Natural killer cell treated with Interleukin-12 subunit alpha and Interleukin-12 subunit beta and Interleukin-15 and Interleukin-18, amount 100 ng/mL, for 72 hours (primary cell): ENCODE measurements around the gene FUT4. TPM values are rescaled to one million over a fixed set of nuclear protein-coding genes. Genes with fewer than 3 reads are reported as not detected.
"Not testable (repeated sequence)": the region's sequence is repeated elsewhere in the genome, so short reads cannot be mapped to it uniquely, and the experiment has no call there.

Experiments used
- ATAC-seq, 2 donors: fragments of 150-1000 bp; cut with Tn5 transposase in 1 of 2; sonication (Bioruptor Pico), chemical (Tn5 transposase) in 1 of 2; 2 replicates each; pipeline ENCODE4 v1.10.0; 2021
- DNase-seq: peaks from one replicate; pipeline ENCODE4 v3.0.0; 2022; ENCODE audit warnings: low spot score
- H3K27ac Mint-ChIP-seq, 2 donors: 1 replicate in 1 of 2; 2 replicates in 1 of 2; pipeline ENCODE4 v1.8.0; 2022; ENCODE audit warnings: mixed read lengths in 2 of 2, mild to moderate bottlenecking in 1 of 2, moderate library complexity in 1 of 2
- H3K27me3 Mint-ChIP-seq, 2 donors: 1 replicate in 1 of 2; 2 replicates in 1 of 2; pipeline ENCODE4 v1.8.0; 2022; ENCODE audit warnings: mixed read lengths in 2 of 2
- H3K36me3 Mint-ChIP-seq: one replicate; pipeline ENCODE4 v1.8.0; 2022; ENCODE audit warnings: mixed read lengths
- H3K4me1 Mint-ChIP-seq, 2 donors: 1 replicate in 1 of 2; 2 replicates in 1 of 2; pipeline ENCODE4 v1.8.0; 2022; ENCODE audit warnings: low read depth in 2 of 2, mixed read lengths in 2 of 2, mild to moderate bottlenecking in 1 of 2
- H3K4me3 Mint-ChIP-seq: one replicate; pipeline ENCODE4 v1.8.0; 2022; ENCODE audit warnings: mixed read lengths
- H3K9me3 Mint-ChIP-seq: 2 replicates; pipeline ENCODE4 v1.8.0; 2022; ENCODE audit warnings: mixed read lengths
- total RNA-seq, 2 donors: library from RNA; stranded (reverse); gene quantifications; one replicate each; pipeline ENCODE4 v1.2.3, GENCODE V29; 2022

FUT4 gene
- total RNA-seq = 1 to 10 TPM; 6.5 to 6.7 TPM

GRCh38 chr11:94543695-94544645 lies at the start of gene FUT4:
TSS of gene FUT4 (plus strand) at chr11:94543921. CDS start at chr11:94544134, 213 bp downstream.
- peaks cover 24 to 27% of the 10 kb centered on the region in 2 donors for H3K4me1 Mint-ChIP-seq
- DNase-seq = peak; percentile 86
- peak; percentile 89 to 92 for ATAC-seq
- peak within 1 kb of the TSS; percentile 93 to 97 for H3K27ac Mint-ChIP-seq
- peak within 1 kb of the TSS; percentile 96 for H3K4me3 Mint-ChIP-seq
- H3K27me3 Mint-ChIP-seq = peaks cover 7% of the 10 kb centered on the region in 2 donors
- H3K36me3 Mint-ChIP-seq = no peaks in the 10 kb centered on the region
- H3K9me3 Mint-ChIP-seq = no peaks in the 10 kb centered on the region

GRCh38 chr11:94494126-94494680 lies 49.5 kb upstream of the FUT4 start:
- peaks cover 16 to 27% of the 10 kb centered on the region in 2 donors for H3K4me1 Mint-ChIP-seq
- no peaks in the 10 kb centered on the region for H3K9me3 Mint-ChIP-seq
- peak overlapping the region; percentile 91 to 96 for H3K27ac Mint-ChIP-seq
- peak; percentile 75 to 76 for ATAC-seq
- H3K27me3 Mint-ChIP-seq = no peaks in the 10 kb centered on the region
- H3K36me3 Mint-ChIP-seq = peaks cover 17% of the 10 kb centered on the region
- DNase-seq = no peak
- H3K4me3 Mint-ChIP-seq = peak overlapping the region; percentile 95

- no peak overlapping the region for H3K27ac Mint-ChIP-seq
- no peaks in the 10 kb centered on the region for H3K27me3 Mint-ChIP-seq
- ATAC-seq (no peak), DNase-seq (no peak)
- H3K4me1 Mint-ChIP-seq = peaks cover 2 to 3% of the 10 kb centered on the region in 2 donors
- peaks cover 6% of the 10 kb centered on the region for H3K36me3 Mint-ChIP-seq
- H3K9me3 Mint-ChIP-seq = no peaks in the 10 kb centered on the region
- no peak overlapping the region for H3K4me3 Mint-ChIP-seq
These were observed 43.5 kb upstream of the FUT4 start for GRCh38 chr11:94500181-94500580.

- no peaks in the 10 kb centered on the region for H3K9me3 Mint-ChIP-seq
- H3K4me3 Mint-ChIP-seq = no peak overlapping the region
- H3K27ac Mint-ChIP-seq = no peak overlapping the region
- ATAC-seq = no peak
- H3K27me3 Mint-ChIP-seq = no peaks in the 10 kb centered on the region
- peaks cover 6% of the 10 kb centered on the region for H3K36me3 Mint-ChIP-seq
- H3K4me1 Mint-ChIP-seq = no peaks in the 10 kb centered on the region
- no peak for DNase-seq
These were observed 42.2 kb upstream of the FUT4 start for GRCh38 chr11:94501522-94501921.

- Mint-ChIP-seq H3K36me3 (no peaks in the 10 kb centered on the region), H3K27ac (no peak overlapping the region)
These were observed 38.9 kb upstream of the FUT4 start for GRCh38 chr11:94504689-94505293.

GRCh38 chr11:94506513-94506912 lies 37.2 kb upstream of the FUT4 start:
- H3K4me3 Mint-ChIP-seq, ATAC-seq, H3K9me3 Mint-ChIP-seq, H3K4me1 Mint-ChIP-seq, H3K27me3 Mint-ChIP-seq, DNase-seq, H3K36me3 Mint-ChIP-seq, H3K27ac Mint-ChIP-seq: not testable (repeated sequence)

More at GRCh38 chr11:94504689-94505293, 38.9 kb upstream of the FUT4 start:
- no peaks in the 10 kb centered on the region for H3K27me3 Mint-ChIP-seq
- ATAC-seq (peak in 1 of 2 donors; percentile 62), DNase-seq (no peak)
- H3K4me3 Mint-ChIP-seq = no peak overlapping the region
- no peaks in the 10 kb centered on the region for H3K9me3 Mint-ChIP-seq
- no peaks in the 10 kb centered on the region for H3K4me1 Mint-ChIP-seq

- Mint-ChIP-seq H3K4me3 (no peak overlapping the region), H3K9me3 (no peaks in the 10 kb centered on the region), H3K27ac (no peak overlapping the region), H3K4me1 (peaks cover 6 to 8% of the 10 kb centered on the region in 2 donors), H3K27me3 (peaks cover 4 to 6% of the 10 kb centered on the region in 2 donors), H3K36me3 (no peaks in the 10 kb centered on the region)
- ATAC-seq = no peak
- DNase-seq = no peak
These were observed 36.2 kb upstream of the FUT4 start for GRCh38 chr11:94507485-94507884.

GRCh38 chr11:94511932-94512781 lies 31.6 kb upstream of the FUT4 start, which contains the start of gene C11orf97:
TSS of gene C11orf97 (plus strand) at chr11:94512461. CDS start at chr11:94512529, 68 bp downstream.
- H3K4me1 Mint-ChIP-seq = peaks cover 12 to 15% of the 10 kb centered on the region in 2 donors
- H3K27me3 Mint-ChIP-seq = peaks cover 9 to 14% of the 10 kb centered on the region in 2 donors
- DNase-seq = peak; percentile 85
- H3K9me3 Mint-ChIP-seq = no peaks in the 10 kb centered on the region
- no peaks in the 10 kb centered on the region for H3K36me3 Mint-ChIP-seq
- peak within 1 kb of the TSS in 1 of 2 donors; percentile 67 for H3K27ac Mint-ChIP-seq
- peak within 1 kb of the TSS; percentile 77 for H3K4me3 Mint-ChIP-seq
- peak; percentile 95 for ATAC-seq

- Mint-ChIP-seq H3K36me3 (no peaks in the 10 kb centered on the region), H3K4me3 (peak overlapping the region; percentile 77), H3K27ac (no peak overlapping the region), H3K9me3 (no peaks in the 10 kb centered on the region), H3K4me1 (peaks cover 12 to 15% of the 10 kb centered on the region in 2 donors), H3K27me3 (peaks cover 9 to 14% of the 10 kb centered on the region in 2 donors)
- DNase-seq (no peak), ATAC-seq (no peak)
These were observed 30.6 kb upstream of the FUT4 start for GRCh38 chr11:94513091-94513490.

GRCh38 chr11:94515398-94515797 lies 28.3 kb upstream of the FUT4 start:
- H3K4me1 Mint-ChIP-seq = peaks cover 12 to 15% of the 10 kb centered on the region in 2 donors
- DNase-seq (no peak), ATAC-seq (no peak)
- peaks cover 9 to 13% of the 10 kb centered on the region in 2 donors for H3K27me3 Mint-ChIP-seq
- no peak overlapping the region for H3K27ac Mint-ChIP-seq
- no peaks in the 10 kb centered on the region for H3K36me3 Mint-ChIP-seq
- H3K4me3 Mint-ChIP-seq = no peak overlapping the region
- no peaks in the 10 kb centered on the region for H3K9me3 Mint-ChIP-seq

- DNase-seq = no peak
- peaks cover 12 to 14% of the 10 kb centered on the region in 2 donors for H3K4me1 Mint-ChIP-seq
- ATAC-seq = no peak
These were observed 27.0 kb upstream of the FUT4 start for GRCh38 chr11:94516725-94517124.

GRCh38 chr11:94518300-94518699 lies 25.4 kb upstream of the FUT4 start:
- Mint-ChIP-seq H3K4me3 (no peak overlapping the region), H3K36me3 (no peaks in the 10 kb centered on the region), H3K9me3 (no peaks in the 10 kb centered on the region), H3K27ac (no peak overlapping the region), H3K27me3 (peaks cover 7 to 14% of the 10 kb centered on the region in 2 donors), H3K4me1 (peaks cover 0 to under 1% of the 10 kb centered on the region in 2 donors)
- DNase-seq (no peak), ATAC-seq (no peak)

More at GRCh38 chr11:94516725-94517124, 27.0 kb upstream of the FUT4 start:
- H3K4me3 Mint-ChIP-seq = no peak overlapping the region
- no peak overlapping the region for H3K27ac Mint-ChIP-seq
- peaks cover 5 to 8% of the 10 kb centered on the region in 2 donors for H3K27me3 Mint-ChIP-seq
- no peaks in the 10 kb centered on the region for H3K9me3 Mint-ChIP-seq
- H3K36me3 Mint-ChIP-seq = no peaks in the 10 kb centered on the region
